ENCODE data around the gene RHOJ. TPM values are rescaled to one million over a fixed set of nuclear protein-coding genes. Genes with fewer than 3 reads are reported as not detected.

Gene RHOJ
- total RNA-seq, 1 experiment from 2014 or later, result not detected

GRCh38 chr14:63178912-63179311 is 25.3 kb upstream of the RHOJ start:
- H3K27me3 ChIP-seq (ENCODE audit: insufficient read depth, low read length), result no peaks in the 10 kb centered on the region; the same call in 1 of the 2 replicates
- BruUV-seq (replicated peaks), result no TSS peak

More at GRCh38 chr14:63178912-63179311, 25.3 kb upstream of the RHOJ start:
- Histone ChIP-seq H3K9ac (ENCODE audit: low read length) (no peak overlapping the region), H3K27ac (ENCODE audit: low read depth, low read length) (no peak overlapping the region), H3K4me1 (ENCODE audit: control insufficient read depth in 1 of 2, insufficient read depth in 2 of 2, low read length in 2 of 2) (no peaks in the 10 kb centered on the region), H3K9me2 (ENCODE audit: insufficient read depth) (no peaks in the 10 kb centered on the region), H3K4me2 (ENCODE audit: low read length) (no peak overlapping the region), H4K20me1 (ENCODE audit: insufficient read depth) (no peaks in the 10 kb centered on the region), H3K79me2 (ENCODE audit: insufficient read depth, low read length) (no peaks in the 10 kb centered on the region), H2AFZ (ENCODE audit: low read depth, low read length, poor library complexity, severe bottlenecking) (no peak overlapping the region), H3K9me3 (ENCODE audit: control insufficient read depth in 1 of 2, insufficient read depth in 1 of 2, low read depth in 1 of 2, low read length in 2 of 2) (no peaks in the 10 kb centered on the region), H3K36me3 (ENCODE audit: control insufficient read depth in 1 of 2, insufficient read depth in 2 of 2, low read length in 2 of 2) (no peaks in the 10 kb centered on the region), H3K4me3 (replicated peaks in 1 of 2; ENCODE audit: low read depth in 1 of 2, low read length in 2 of 2) (no peak overlapping the region)
- ChIA-PET CTCF (no interaction called here), POLR2A (no interaction called here), RAD21 (ENCODE audit: low non-redundant PET in 1 of 2, low total read pairs in 2 of 2, uncharacterized antibody in 2 of 2, unreplicated experiment in 2 of 2) (no interaction called here)
- intact Hi-C loops (cut with micrococcal nuclease), result no loop called here
- no peak for ATAC-seq
- DNase-seq (ENCODE audit: low read depth, low spot score), result no peak
- no peak for TF ChIP-seq SP1 (IDR thresholded peaks at IDR 0.05; ENCODE audit: low read depth)
- no peak for TF ChIP-seq EGR1 (IDR thresholded peaks at IDR 0.05; ENCODE audit: low read depth)
- TF ChIP-seq SIN3A (IDR thresholded peaks at IDR 0.05; ENCODE audit: low read depth), result no peak
- no peak for TF ChIP-seq RAD21 (IDR thresholded peaks at IDR 0.05; ENCODE audit: low read depth)
- TF ChIP-seq SRF (IDR thresholded peaks at IDR 0.05; ENCODE audit: low read depth), result no peak
- TF ChIP-seq ELF1 (IDR thresholded peaks at IDR 0.05; ENCODE audit: borderline replicate concordance, low read depth), result no peak
- TF ChIP-seq YY1 (IDR thresholded peaks at IDR 0.05; ENCODE audit: extremely low read depth, insufficient replicate concordance, low read depth, low read length), result no peak
- TF ChIP-seq CBX3 (IDR thresholded peaks at IDR 0.05; ENCODE audit: low read depth), result no peak
- TF ChIP-seq CTCF (IDR thresholded peaks at IDR 0.05 in 2 of 3, conservative IDR thresholded peaks at IDR 0.05 in 1 of 3; ENCODE audit: borderline replicate concordance in 1 of 3, insufficient read depth in 1 of 3, low read depth in 2 of 3, low read length in 2 of 3), result no peak
- TF ChIP-seq, protein P1, sequence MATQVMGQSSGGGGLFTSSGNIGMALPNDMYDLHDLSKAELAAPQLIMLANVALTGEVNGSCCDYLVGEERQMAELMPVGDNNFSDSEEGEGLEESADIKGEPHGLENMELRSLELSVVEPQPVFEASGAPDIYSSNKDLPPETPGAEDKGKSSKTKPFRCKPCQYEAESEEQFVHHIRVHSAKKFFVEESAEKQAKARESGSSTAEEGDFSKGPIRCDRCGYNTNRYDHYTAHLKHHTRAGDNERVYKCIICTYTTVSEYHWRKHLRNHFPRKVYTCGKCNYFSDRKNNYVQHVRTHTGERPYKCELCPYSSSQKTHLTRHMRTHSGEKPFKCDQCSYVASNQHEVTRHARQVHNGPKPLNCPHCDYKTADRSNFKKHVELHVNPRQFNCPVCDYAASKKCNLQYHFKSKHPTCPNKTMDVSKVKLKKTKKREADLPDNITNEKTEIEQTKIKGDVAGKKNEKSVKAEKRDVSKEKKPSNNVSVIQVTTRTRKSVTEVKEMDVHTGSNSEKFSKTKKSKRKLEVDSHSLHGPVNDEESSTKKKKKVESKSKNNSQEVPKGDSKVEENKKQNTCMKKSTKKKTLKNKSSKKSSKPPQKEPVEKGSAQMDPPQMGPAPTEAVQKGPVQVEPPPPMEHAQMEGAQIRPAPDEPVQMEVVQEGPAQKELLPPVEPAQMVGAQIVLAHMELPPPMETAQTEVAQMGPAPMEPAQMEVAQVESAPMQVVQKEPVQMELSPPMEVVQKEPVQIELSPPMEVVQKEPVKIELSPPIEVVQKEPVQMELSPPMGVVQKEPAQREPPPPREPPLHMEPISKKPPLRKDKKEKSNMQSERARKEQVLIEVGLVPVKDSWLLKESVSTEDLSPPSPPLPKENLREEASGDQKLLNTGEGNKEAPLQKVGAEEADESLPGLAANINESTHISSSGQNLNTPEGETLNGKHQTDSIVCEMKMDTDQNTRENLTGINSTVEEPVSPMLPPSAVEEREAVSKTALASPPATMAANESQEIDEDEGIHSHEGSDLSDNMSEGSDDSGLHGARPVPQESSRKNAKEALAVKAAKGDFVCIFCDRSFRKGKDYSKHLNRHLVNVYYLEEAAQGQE (IDR thresholded peaks at IDR 0.05; ENCODE audit: low read depth), result no peak
